ENCODE measurements around the gene FAM241A. TPM values are rescaled to one million over a fixed set of nuclear protein-coding genes. Genes with fewer than 3 reads are reported as not detected.

The FAM241A gene
- total RNA-seq, 1 donor from 2014 or later = 1.2 TPM

- Mint-ChIP-seq H3K4me1 (ENCODE audit: low read depth, unreplicated experiment) (peaks cover 8% of the 10 kb centered on the region), H3K27me3 (ENCODE audit: unreplicated experiment) (peaks cover 2% of the 10 kb centered on the region), H3K4me3 (ENCODE audit: unreplicated experiment) (no peak overlapping the region), H3K27ac (ENCODE audit: unreplicated experiment) (no peak overlapping the region), H3K36me3 (ENCODE audit: unreplicated experiment) (no peaks in the 10 kb centered on the region), H3K9me3 (ENCODE audit: unreplicated experiment) (peaks cover 7% of the 10 kb centered on the region)
- TF ChIP-seq, protein P1, sequence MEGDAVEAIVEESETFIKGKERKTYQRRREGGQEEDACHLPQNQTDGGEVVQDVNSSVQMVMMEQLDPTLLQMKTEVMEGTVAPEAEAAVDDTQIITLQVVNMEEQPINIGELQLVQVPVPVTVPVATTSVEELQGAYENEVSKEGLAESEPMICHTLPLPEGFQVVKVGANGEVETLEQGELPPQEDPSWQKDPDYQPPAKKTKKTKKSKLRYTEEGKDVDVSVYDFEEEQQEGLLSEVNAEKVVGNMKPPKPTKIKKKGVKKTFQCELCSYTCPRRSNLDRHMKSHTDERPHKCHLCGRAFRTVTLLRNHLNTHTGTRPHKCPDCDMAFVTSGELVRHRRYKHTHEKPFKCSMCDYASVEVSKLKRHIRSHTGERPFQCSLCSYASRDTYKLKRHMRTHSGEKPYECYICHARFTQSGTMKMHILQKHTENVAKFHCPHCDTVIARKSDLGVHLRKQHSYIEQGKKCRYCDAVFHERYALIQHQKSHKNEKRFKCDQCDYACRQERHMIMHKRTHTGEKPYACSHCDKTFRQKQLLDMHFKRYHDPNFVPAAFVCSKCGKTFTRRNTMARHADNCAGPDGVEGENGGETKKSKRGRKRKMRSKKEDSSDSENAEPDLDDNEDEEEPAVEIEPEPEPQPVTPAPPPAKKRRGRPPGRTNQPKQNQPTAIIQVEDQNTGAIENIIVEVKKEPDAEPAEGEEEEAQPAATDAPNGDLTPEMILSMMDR (IDR thresholded peaks at IDR 0.05; ENCODE audit: partially characterized antibody, unreplicated experiment) = peak; percentile 45
- DNase-seq = peak; percentile 36
These were observed 89.8 kb downstream of the FAM241A start for GRCh38 chr4:112234952-112235609.

GRCh38 chr4:112236040-112236439 is 90.8 kb downstream of the FAM241A start:
- TF ChIP-seq, protein P1 (IDR thresholded peaks at IDR 0.05; ENCODE audit: partially characterized antibody, unreplicated experiment) = no peak
- H3K4me1 Mint-ChIP-seq (ENCODE audit: low read depth, unreplicated experiment) = peaks cover 12% of the 10 kb centered on the region
- no peak overlapping the region for H3K27ac Mint-ChIP-seq (ENCODE audit: unreplicated experiment)
- H3K9me3 Mint-ChIP-seq (ENCODE audit: unreplicated experiment) = peaks cover 5% of the 10 kb centered on the region
- peaks cover under 1% of the 10 kb centered on the region for H3K27me3 Mint-ChIP-seq (ENCODE audit: unreplicated experiment)
- H3K4me3 Mint-ChIP-seq (ENCODE audit: unreplicated experiment) = no peak overlapping the region
- DNase-seq = no peak
- no peaks in the 10 kb centered on the region for H3K36me3 Mint-ChIP-seq (ENCODE audit: unreplicated experiment)

GRCh38 chr4:112238833-112239232 is 93.6 kb downstream of the FAM241A start:
- TF ChIP-seq, protein P1 (IDR thresholded peaks at IDR 0.05; ENCODE audit: partially characterized antibody, unreplicated experiment) = no peak
- Mint-ChIP-seq H3K4me1 (ENCODE audit: low read depth, unreplicated experiment) (peaks cover 8% of the 10 kb centered on the region), H3K4me3 (ENCODE audit: unreplicated experiment) (no peak overlapping the region), H3K27ac (ENCODE audit: unreplicated experiment) (no peak overlapping the region), H3K36me3 (ENCODE audit: unreplicated experiment) (no peaks in the 10 kb centered on the region), H3K9me3 (ENCODE audit: unreplicated experiment) (no peaks in the 10 kb centered on the region), H3K27me3 (ENCODE audit: unreplicated experiment) (no peaks in the 10 kb centered on the region)
- DNase-seq = no peak

Other genes with a start within 250 kb of the FAM241A start
- gene AP1AR, start 86.3 kb downstream of the FAM241A start, total RNA-seq (ENCODE audit: unreplicated experiment) = 21.0 TPM
- 3.0 TPM for gene TIFA, start 140.4 kb downstream of the FAM241A start, total RNA-seq (ENCODE audit: unreplicated experiment)
- 0.86 TPM for gene ALPK1, start 151.9 kb downstream of the FAM241A start, total RNA-seq (ENCODE audit: unreplicated experiment)

Measured in glutamatergic neuron (in vitro differentiated cells).